ENCODE data around the gene OR1L6.

The OR1L6 gene

DNA sequence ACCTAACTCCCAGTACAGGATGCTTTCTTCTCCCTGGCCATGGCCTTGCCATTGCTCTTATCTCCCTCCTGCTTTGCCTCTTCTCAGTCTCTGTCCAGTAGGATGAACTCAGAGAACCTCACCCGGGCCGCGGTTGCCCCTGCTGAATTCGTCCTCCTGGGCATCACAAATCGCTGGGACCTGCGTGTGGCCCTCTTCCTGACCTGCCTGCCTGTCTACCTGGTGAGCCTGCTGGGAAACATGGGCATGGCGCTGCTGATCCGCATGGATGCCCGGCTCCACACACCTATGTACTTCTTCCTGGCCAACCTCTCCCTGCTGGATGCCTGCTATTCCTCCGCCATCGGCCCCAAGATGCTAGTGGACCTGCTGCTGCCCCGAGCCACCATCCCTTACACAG, 46.7 kb downstream of the OR1L6 start, which contains the start of gene OR5C1:
Gene OR5C1 (plus strand): TSS at position 103 of the 400 bp plus-strand sequence. CDS start 0 bp downstream, at position 103.
- no peak for DNase-seq (ENCODE audit: low read depth)
- H3K4me3 ChIP-seq (ENCODE audit: low read depth, low read length) = no peak within 1 kb of the TSS
- TF ChIP-seq CTCF (IDR thresholded peaks at IDR 0.05; ENCODE audit: low read depth, low read length, missing control alignments) = no peak

GRCh38 chr9:122789256-122790046, 47.3 kb downstream of the OR1L6 start:
- H3K4me3 ChIP-seq (ENCODE audit: low read depth, low read length) = no peak overlapping the region
- TF ChIP-seq CTCF (IDR thresholded peaks at IDR 0.05; ENCODE audit: low read depth, low read length, missing control alignments) = no peak
- DNase-seq (ENCODE audit: low read depth) = no peak

GRCh38 chr9:122791872-122792669, 50.0 kb downstream of the OR1L6 start:
- TF ChIP-seq CTCF (IDR thresholded peaks at IDR 0.05; ENCODE audit: low read depth, low read length, missing control alignments) = no peak
- no peak overlapping the region for H3K4me3 ChIP-seq (ENCODE audit: low read depth, low read length)
- no peak for DNase-seq (ENCODE audit: low read depth)

DNA sequence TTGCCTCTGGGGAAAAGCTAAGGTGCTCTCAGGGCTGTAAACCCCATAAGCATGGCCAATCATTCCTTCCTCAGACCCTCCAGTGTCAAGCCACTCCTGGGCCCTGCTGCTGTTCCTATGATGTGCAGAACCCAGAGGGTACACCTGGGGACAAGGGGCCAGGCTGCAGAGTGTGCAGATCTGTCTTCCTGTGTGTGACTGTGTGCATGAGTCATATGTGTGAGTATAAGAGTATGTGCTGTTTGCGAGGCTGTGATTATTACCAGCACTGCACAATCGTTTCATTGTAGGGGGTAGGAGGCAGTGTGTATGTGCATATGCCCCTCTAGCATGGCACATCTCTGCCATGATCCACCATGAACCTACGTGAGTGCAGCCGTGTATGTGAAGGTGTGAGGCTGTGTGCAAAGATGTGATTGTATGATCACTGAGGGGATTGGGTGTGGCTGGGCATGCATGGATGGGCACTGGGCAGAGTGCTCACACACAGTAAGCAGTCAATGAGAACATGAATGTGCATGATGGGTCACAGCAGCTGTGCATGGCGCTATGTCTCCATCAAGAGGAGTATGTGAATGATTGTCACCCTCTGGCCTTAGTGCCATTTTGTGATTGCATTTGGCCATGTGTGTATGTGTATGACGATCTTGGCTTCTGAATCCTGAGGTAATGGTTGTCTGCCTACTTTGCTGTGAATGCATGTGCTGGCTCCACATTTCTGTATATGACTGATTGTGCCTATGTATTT, 55.4 kb downstream of the OR1L6 start:
- no peak for TF ChIP-seq CTCF (IDR thresholded peaks at IDR 0.05; ENCODE audit: low read depth, low read length, missing control alignments)
- no peak for DNase-seq (ENCODE audit: low read depth)
- H3K4me3 ChIP-seq (ENCODE audit: low read depth, low read length) = no peak overlapping the region
